A673 (cell line): ENCODE results near the gene DNAJC2.

Experiments used
- EZH2 ChIP-seq: fragments of 200-600 bp; sonication (generic); IDR thresholded peaks from 2 replicates; pipeline ENCODE4 v1.6.1; 2017; ENCODE audit warnings: borderline replicate concordance, low read depth, mild to moderate bottlenecking, mixed read lengths, antibody characterized with exemption, low read length; ENCODE audit not compliant: poor library complexity, severe bottlenecking
- TF ChIP-seq, protein P1 (sequence below): fragments of 300-800, 200-600 bp; sonication (generic); conservative IDR thresholded peaks from 2 replicates; pipeline ENCODE4 v1.5.1; 2017; ENCODE audit warnings: low read depth, mild to moderate bottlenecking, antibody characterized with exemption, low read length, moderate library complexity, mixed read lengths

DNA sequence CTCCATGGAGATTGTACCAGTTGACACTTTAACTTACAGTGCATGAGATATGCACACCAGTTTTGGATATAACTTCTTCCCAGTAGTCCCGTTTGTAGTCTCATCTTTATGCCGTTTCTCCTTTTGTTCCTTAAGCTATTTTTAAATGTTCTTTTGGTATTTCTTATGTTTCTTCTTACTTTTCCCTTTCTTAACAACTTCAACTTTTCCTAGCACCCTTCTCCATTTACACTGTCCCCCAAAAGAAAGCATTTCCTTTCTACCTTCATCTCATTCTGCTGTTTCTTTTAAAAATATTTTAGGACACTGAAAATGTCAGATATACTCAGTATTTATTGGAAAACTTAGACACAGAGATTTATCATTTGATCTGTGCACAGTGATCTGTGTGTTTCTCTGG, 4.4 kb upstream of the DNAJC2 start:
- TF ChIP-seq EZH2, result no peak
- TF ChIP-seq, protein P1, sequence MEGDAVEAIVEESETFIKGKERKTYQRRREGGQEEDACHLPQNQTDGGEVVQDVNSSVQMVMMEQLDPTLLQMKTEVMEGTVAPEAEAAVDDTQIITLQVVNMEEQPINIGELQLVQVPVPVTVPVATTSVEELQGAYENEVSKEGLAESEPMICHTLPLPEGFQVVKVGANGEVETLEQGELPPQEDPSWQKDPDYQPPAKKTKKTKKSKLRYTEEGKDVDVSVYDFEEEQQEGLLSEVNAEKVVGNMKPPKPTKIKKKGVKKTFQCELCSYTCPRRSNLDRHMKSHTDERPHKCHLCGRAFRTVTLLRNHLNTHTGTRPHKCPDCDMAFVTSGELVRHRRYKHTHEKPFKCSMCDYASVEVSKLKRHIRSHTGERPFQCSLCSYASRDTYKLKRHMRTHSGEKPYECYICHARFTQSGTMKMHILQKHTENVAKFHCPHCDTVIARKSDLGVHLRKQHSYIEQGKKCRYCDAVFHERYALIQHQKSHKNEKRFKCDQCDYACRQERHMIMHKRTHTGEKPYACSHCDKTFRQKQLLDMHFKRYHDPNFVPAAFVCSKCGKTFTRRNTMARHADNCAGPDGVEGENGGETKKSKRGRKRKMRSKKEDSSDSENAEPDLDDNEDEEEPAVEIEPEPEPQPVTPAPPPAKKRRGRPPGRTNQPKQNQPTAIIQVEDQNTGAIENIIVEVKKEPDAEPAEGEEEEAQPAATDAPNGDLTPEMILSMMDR, result no peak
